CD4-positive, alpha-beta T cell (primary cell): ENCODE results near the gene CACNA2D2. TPM values are rescaled to one million over a fixed set of nuclear protein-coding genes. Genes with fewer than 3 reads are reported as not detected.

Experiments used
- ATAC-seq: fragments of 200-7000 bp; cut with Tn5 transposase; one replicate; pipeline ENCODE4 v1.10.0; 2022; ENCODE audit warnings: mild to moderate bottlenecking; ENCODE audit not compliant: poor library complexity
- CTCF ChIA-PET: fragments of 350-600 bp; sonication (Branson Sonifier 250); formaldehyde crosslinking; loops from one replicate; lab custom pipeline; 2021; ENCODE audit warnings: antibody characterized with exemption, inconsistent platforms; lab: Charles Lee
- POLR2A ChIA-PET: fragments of 350-600 bp; sonication (Branson Sonifier 250); formaldehyde crosslinking; loops from one replicate; lab custom pipeline; 2021; ENCODE audit warnings: antibody characterized with exemption, inconsistent platforms; lab: Charles Lee
- DNase-seq, 14 experiments: peaks; one replicate each; pipeline ENCODE4 v3.0.0-alpha.2; 2013 to 2020; ENCODE audit warnings: mixed read lengths in 2 of 14
- H3K27ac ChIP-seq, 2 donors: one replicate each; pipeline versions ENCODE4 v1.5.1 to v1.7.0; 2013; ENCODE audit warnings: low read length in 2 of 2, low read depth in 1 of 2, mild to moderate bottlenecking in 1 of 2
- H3K27me3 ChIP-seq, 2 experiments: 1 replicate in 1 of 2; 2 replicates in 1 of 2; pipeline versions ENCODE4 v1.6.1 to v1.7.0; 2013; ENCODE audit warnings: low read length in 2 of 2, control low read depth in 1 of 2, mild to moderate bottlenecking in 1 of 2, moderate library complexity in 1 of 2; ENCODE audit not compliant: insufficient read depth in 2 of 2, control insufficient read depth in 1 of 2
- H3K36me3 ChIP-seq: one replicate; pipeline ENCODE4 v1.6.1; 2013; ENCODE audit warnings: low read length, control low read depth; ENCODE audit not compliant: insufficient read depth
- H3K4me1 ChIP-seq: one replicate; pipeline ENCODE4 v1.6.1; 2013; ENCODE audit warnings: low read length, control low read depth; ENCODE audit not compliant: insufficient read depth
- H3K4me3 ChIP-seq: one replicate; pipeline ENCODE4 v1.5.1; 2013; ENCODE audit warnings: mild to moderate bottlenecking, low read length, moderate library complexity
- H3K9me3 ChIP-seq, 2 experiments: 1 replicate in 1 of 2; 2 replicates in 1 of 2; pipeline versions ENCODE4 v1.6.1 to v1.7.0; 2013; ENCODE audit warnings: low read length in 2 of 2, mild to moderate bottlenecking in 2 of 2, control low read depth in 1 of 2, moderate library complexity in 1 of 2; ENCODE audit not compliant: control insufficient read depth in 1 of 2, insufficient read depth in 1 of 2
- H3K27ac Mint-ChIP-seq: one replicate; pipeline ENCODE4 v1.8.0; 2020; ENCODE audit warnings: mixed read lengths
- H3K27me3 Mint-ChIP-seq: one replicate; pipeline ENCODE4 v1.8.0; 2021; ENCODE audit warnings: mixed read lengths
- H3K36me3 Mint-ChIP-seq: one replicate; pipeline ENCODE4 v1.8.0; 2021; ENCODE audit warnings: low read depth, mixed read lengths
- H3K4me1 Mint-ChIP-seq: one replicate; pipeline ENCODE4 v1.8.0; 2021; ENCODE audit warnings: low read depth, mixed read lengths
- H3K4me3 Mint-ChIP-seq: one replicate; pipeline ENCODE4 v1.8.0; 2020; ENCODE audit warnings: mild to moderate bottlenecking, mixed read lengths
- H3K9me3 Mint-ChIP-seq: one replicate; pipeline ENCODE4 v1.8.0; 2020; ENCODE audit warnings: mixed read lengths
- intact Hi-C, 2 experiments: fragments of 100-400 bp; cut with DNase I in 1 of 2; cut with micrococcal nuclease in 1 of 2; formaldehyde crosslinking; loops; one replicate each; pipeline versions ENCODE4 v1.15.1 to v1.9.0; 2023 to 2025; cut with DNase I, micrococcal nuclease
- total RNA-seq, 174 experiments: library from RNA in 2 of 174; stranded (reverse) in 2 of 174; gene quantifications; one replicate each; pipeline ENCODE4 v1.2.3 and lab custom pipeline; 2021 to 2026
- TF ChIP-seq, protein P1 (sequence below): fragments of 200-600 bp; IDR thresholded peaks from one replicate; pipeline ENCODE4 v1.8.0; 2022; ENCODE audit warnings: antibody characterized with exemption, mild to moderate bottlenecking

CACNA2D2 gene
- total RNA-seq, 2 experiments from 2014 or later = 2.5 to 3.8 TPM

GRCh38 chr3:50484722-50485121, 18.7 kb downstream of the CACNA2D2 start:
- TF ChIP-seq, protein P1, sequence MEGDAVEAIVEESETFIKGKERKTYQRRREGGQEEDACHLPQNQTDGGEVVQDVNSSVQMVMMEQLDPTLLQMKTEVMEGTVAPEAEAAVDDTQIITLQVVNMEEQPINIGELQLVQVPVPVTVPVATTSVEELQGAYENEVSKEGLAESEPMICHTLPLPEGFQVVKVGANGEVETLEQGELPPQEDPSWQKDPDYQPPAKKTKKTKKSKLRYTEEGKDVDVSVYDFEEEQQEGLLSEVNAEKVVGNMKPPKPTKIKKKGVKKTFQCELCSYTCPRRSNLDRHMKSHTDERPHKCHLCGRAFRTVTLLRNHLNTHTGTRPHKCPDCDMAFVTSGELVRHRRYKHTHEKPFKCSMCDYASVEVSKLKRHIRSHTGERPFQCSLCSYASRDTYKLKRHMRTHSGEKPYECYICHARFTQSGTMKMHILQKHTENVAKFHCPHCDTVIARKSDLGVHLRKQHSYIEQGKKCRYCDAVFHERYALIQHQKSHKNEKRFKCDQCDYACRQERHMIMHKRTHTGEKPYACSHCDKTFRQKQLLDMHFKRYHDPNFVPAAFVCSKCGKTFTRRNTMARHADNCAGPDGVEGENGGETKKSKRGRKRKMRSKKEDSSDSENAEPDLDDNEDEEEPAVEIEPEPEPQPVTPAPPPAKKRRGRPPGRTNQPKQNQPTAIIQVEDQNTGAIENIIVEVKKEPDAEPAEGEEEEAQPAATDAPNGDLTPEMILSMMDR = no peak
- H3K4me1 ChIP-seq = peaks cover 20% of the 10 kb centered on the region
- intact Hi-C loops = no loop called here
- H3K27me3 Mint-ChIP-seq = no peaks in the 10 kb centered on the region
- no peak overlapping the region for H3K4me3 Mint-ChIP-seq
- no peak overlapping the region for H3K27ac ChIP-seq
- DNase-seq (no peak), ATAC-seq (no peak)
- no peaks in the 10 kb centered on the region for H3K36me3 ChIP-seq
- H3K9me3 ChIP-seq = no peaks in the 10 kb centered on the region
- H3K27me3 ChIP-seq = no peaks in the 10 kb centered on the region
- CTCF ChIA-PET = no interaction called here
- H3K4me3 ChIP-seq = no peak overlapping the region
- no peaks in the 10 kb centered on the region for H3K9me3 Mint-ChIP-seq
- H3K4me1 Mint-ChIP-seq = peaks cover 20% of the 10 kb centered on the region
- POLR2A ChIA-PET = no interaction called here
- H3K36me3 Mint-ChIP-seq = no peaks in the 10 kb centered on the region
- no peak overlapping the region for H3K27ac Mint-ChIP-seq

GRCh38 chr3:50483374-50483773, 20.1 kb downstream of the CACNA2D2 start:
- Histone ChIP-seq H3K4me1 (peaks cover 20% of the 10 kb centered on the region), H3K27me3 (no peaks in the 10 kb centered on the region), H3K4me3 (no peak overlapping the region), H3K36me3 (no peaks in the 10 kb centered on the region), H3K9me3 (no peaks in the 10 kb centered on the region), H3K27ac (no peak overlapping the region)
- Mint-ChIP-seq H3K9me3 (no peaks in the 10 kb centered on the region), H3K4me3 (no peak overlapping the region), H3K4me1 (peaks cover 20% of the 10 kb centered on the region), H3K27me3 (no peaks in the 10 kb centered on the region), H3K27ac (no peak overlapping the region), H3K36me3 (no peaks in the 10 kb centered on the region)
- DNase-seq (no peak), ATAC-seq (no peak)
- CTCF ChIA-PET = no interaction called here
- TF ChIP-seq, protein P1 = no peak
- intact Hi-C loops = no loop called here
- POLR2A ChIA-PET = no interaction called here

DNA sequence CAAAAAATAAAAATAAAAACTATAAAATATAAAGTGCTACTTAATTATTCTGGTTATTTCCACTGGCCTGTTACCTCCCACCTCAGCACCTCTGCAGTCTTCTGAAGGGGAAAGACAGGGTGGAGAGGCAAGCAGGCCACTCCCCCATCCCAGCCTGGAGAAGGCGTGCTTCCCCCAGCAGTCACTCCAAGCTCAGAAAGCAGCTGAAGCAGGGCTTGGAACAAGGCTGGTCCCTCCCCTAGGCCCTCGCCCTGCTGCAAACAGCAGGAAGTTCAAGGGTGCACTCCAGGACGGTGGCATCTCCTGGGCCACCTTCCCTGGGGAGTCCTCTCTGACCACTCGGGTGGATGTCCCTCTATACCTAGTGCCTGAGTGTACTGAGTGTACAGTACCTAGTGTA, 21.4 kb downstream of the CACNA2D2 start:
- Histone ChIP-seq H3K27me3 (no peaks in the 10 kb centered on the region), H3K4me1 (peaks cover 20% of the 10 kb centered on the region), H3K27ac (no peak overlapping the region), H3K9me3 (no peaks in the 10 kb centered on the region), H3K4me3 (no peak overlapping the region), H3K36me3 (no peaks in the 10 kb centered on the region)
- Mint-ChIP-seq H3K4me1 (peaks cover 20% of the 10 kb centered on the region), H3K9me3 (no peaks in the 10 kb centered on the region), H3K36me3 (no peaks in the 10 kb centered on the region), H3K27ac (no peak overlapping the region), H3K27me3 (no peaks in the 10 kb centered on the region), H3K4me3 (no peak overlapping the region)
- intact Hi-C loops = no loop called here
- no peak for ATAC-seq
- POLR2A ChIA-PET = no interaction called here
- CTCF ChIA-PET = no interaction called here
- TF ChIP-seq, protein P1 = no peak
- DNase-seq = no peak
